ENCODE measurements around the gene UBFD1.
"Not testable (repeated sequence)": the region's sequence is repeated elsewhere in the genome, so short reads cannot be mapped to it uniquely, and the experiment has no call there.

Gene UBFD1

GRCh38 chr16:23556881-23557778, at the start of gene UBFD1, which contains the start of gene EARS2:
Gene UBFD1 (plus strand): TSS chr16:23557727. CDS start chr16:23557743, 16 bp downstream.
Gene EARS2 (minus strand): TSS chr16:23557350. CDS start chr16:23557343, 7 bp downstream.
- Histone ChIP-seq H3K4me1 (ENCODE audit: control insufficient read depth in 5 of 5, insufficient read depth in 5 of 5, low read length in 5 of 5) (peaks cover 8 to 36% (median 25%) of the 10 kb centered on the region in 5 donors), H3K27me3 (ENCODE audit: control insufficient read depth in 5 of 5, insufficient read depth in 4 of 5, low read length in 5 of 5) (peaks cover 0 to 3% (median 0%) of the 10 kb centered on the region in 5 donors), H3K36me3 (ENCODE audit: control insufficient read depth in 5 of 5, insufficient read depth in 5 of 5, low read length in 5 of 5) (peaks cover 15 to 38% (median 30%) of the 10 kb centered on the region in 5 donors)

DNA sequence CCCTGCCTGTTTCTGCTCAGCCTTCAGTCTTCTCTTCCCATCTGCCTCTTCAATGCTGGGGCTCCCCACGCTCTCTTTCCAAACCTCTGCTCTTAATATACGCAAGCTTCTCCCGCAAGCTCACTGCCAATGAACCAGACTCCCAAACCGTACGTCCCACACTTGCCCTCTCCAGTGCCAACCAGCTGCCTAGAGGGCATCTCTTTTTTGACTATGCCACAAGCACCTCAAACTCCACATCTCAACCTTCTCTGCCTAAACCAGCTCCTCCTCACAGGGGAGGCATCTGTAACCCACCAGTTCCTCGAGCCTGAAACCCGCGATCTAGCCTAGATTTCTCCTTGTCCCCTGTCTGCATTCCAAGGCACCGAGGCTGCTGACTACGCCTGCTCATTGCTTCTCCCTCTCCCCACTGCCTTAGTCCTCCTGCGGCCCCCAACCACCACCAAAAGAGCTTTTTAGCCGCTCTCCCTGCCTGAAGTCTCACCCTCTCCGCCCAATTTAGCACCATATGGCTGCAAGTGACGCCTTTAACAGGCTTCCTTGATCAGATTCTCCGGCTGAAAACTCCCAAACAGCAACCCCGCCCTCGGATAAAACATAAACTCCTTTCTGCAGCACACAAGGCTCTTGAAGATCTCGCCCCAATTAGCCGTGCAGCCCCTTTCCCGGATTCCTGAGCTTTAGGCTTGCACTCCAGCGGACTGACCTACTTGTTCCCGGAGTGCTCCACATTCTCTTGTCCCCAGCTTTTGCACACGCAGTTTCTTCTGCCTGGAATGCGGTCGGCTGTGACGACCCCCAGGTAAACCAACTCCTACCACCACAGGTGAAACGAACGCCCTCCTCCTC, 48.7 kb upstream of the UBFD1 start:
- peak overlapping the region; percentile 71 to 85 (median 78) for H3K4me3 ChIP-seq (ENCODE audit: low read depth in 1 of 5, low read length in 5 of 5)
- H3K4me1 ChIP-seq (ENCODE audit: control insufficient read depth in 5 of 5, insufficient read depth in 5 of 5, low read length in 5 of 5): peaks cover 16 to 53% (median 45%) of the 10 kb centered on the region in 5 donors
- H3K9me3 ChIP-seq (ENCODE audit: control insufficient read depth in 5 of 5, low read length in 5 of 5): no peaks in the 10 kb centered on the region
- peak overlapping the region; percentile 70 to 87 (median 79) for H3K9ac ChIP-seq (ENCODE audit: low read length in 5 of 5)
- no peaks in the 10 kb centered on the region for H3K27me3 ChIP-seq (ENCODE audit: control insufficient read depth in 5 of 5, insufficient read depth in 4 of 5, low read length in 5 of 5)
- H3K36me3 ChIP-seq (ENCODE audit: control insufficient read depth in 5 of 5, insufficient read depth in 5 of 5, low read length in 5 of 5): no peaks in the 10 kb centered on the region
- peak overlapping the region; percentile 6 for H3K27ac ChIP-seq (ENCODE audit: low read depth, low read length)

More at GRCh38 chr16:23556881-23557778, at the start of gene UBFD1, which contains the start of gene EARS2:
- H3K27ac ChIP-seq (ENCODE audit: low read depth, low read length): peak within 1 kb of the TSS; percentile 86
- H3K9ac ChIP-seq (ENCODE audit: low read length in 5 of 5): peak within 1 kb of the TSS; percentile 90 to 94 (median 91)
- no peaks in the 10 kb centered on the region for H3K9me3 ChIP-seq (ENCODE audit: control insufficient read depth in 5 of 5, low read length in 5 of 5)
- H3K4me3 ChIP-seq (ENCODE audit: low read depth in 1 of 5, low read length in 5 of 5): peak within 1 kb of the TSS; percentile 77 to 96 (median 89)

DNA sequence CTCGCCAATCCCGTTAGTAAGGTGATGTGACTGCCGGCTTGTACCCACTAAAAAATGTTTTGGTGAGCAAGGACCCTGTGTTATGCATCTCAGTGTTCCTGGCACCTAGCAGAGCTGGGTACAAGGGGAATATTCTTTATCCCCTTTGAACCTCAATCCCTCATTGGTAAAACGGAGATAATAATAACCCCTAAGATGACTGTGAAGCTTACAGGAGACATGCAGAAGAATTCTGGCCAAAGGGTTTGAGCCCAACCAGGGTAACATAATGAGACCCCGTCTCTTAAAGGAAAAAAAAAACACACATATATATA, 48.1 kb upstream of the UBFD1 start:
- H3K4me3 ChIP-seq (ENCODE audit: low read depth in 1 of 5, low read length in 5 of 5): peak overlapping the region; percentile 71 to 85 (median 78)

DNA sequence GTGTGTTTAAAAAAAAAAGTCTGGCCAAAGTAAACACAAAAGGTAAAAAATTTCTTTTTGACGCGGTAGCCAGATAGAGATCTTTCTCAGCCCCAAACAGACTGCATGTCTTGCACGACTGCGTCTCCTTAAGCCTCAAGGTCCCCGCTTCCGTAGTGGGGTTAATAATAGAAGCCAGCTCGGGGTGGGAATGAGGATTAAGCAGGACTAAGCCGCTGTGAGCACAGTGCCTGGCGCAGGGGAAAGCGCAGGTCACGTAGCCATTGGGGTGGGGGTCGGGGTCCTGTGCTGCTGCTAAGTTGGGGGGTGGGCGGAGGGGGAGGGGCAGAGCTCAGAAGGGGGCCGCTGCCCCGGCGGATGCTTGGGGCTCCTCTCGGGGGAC, 47.8 kb upstream of the UBFD1 start:
- Histone ChIP-seq H3K4me3 (ENCODE audit: low read depth in 1 of 5, low read length in 5 of 5) (peak overlapping the region; percentile 71 to 85 (median 78)), H3K9me3 (ENCODE audit: control insufficient read depth in 5 of 5, low read length in 5 of 5) (no peaks in the 10 kb centered on the region), H3K9ac (ENCODE audit: low read length in 5 of 5) (peak overlapping the region; percentile 70 to 87 (median 79)), H3K36me3 (ENCODE audit: control insufficient read depth in 5 of 5, insufficient read depth in 5 of 5, low read length in 5 of 5) (peaks cover 0 to 5% (median 0%) of the 10 kb centered on the region in 5 donors), H3K27me3 (ENCODE audit: control insufficient read depth in 5 of 5, insufficient read depth in 4 of 5, low read length in 5 of 5) (no peaks in the 10 kb centered on the region), H3K4me1 (ENCODE audit: control insufficient read depth in 5 of 5, insufficient read depth in 5 of 5, low read length in 5 of 5) (peaks cover 11 to 44% (median 37%) of the 10 kb centered on the region in 5 donors), H3K27ac (ENCODE audit: low read depth, low read length) (no peak overlapping the region)

More for the DNA sequence above, 48.1 kb upstream of the UBFD1 start:
- Histone ChIP-seq H3K4me1 (ENCODE audit: control insufficient read depth in 5 of 5, insufficient read depth in 5 of 5, low read length in 5 of 5) (peaks cover 13 to 47% (median 40%) of the 10 kb centered on the region in 5 donors), H3K9ac (ENCODE audit: low read length in 5 of 5) (peak overlapping the region; percentile 70 to 87 (median 79)), H3K9me3 (ENCODE audit: control insufficient read depth in 5 of 5, low read length in 5 of 5) (no peaks in the 10 kb centered on the region), H3K27ac (ENCODE audit: low read depth, low read length) (peak overlapping the region; percentile 6), H3K36me3 (ENCODE audit: control insufficient read depth in 5 of 5, insufficient read depth in 5 of 5, low read length in 5 of 5) (peaks cover 0 to 2% (median 0%) of the 10 kb centered on the region in 5 donors), H3K27me3 (ENCODE audit: control insufficient read depth in 5 of 5, insufficient read depth in 4 of 5, low read length in 5 of 5) (no peaks in the 10 kb centered on the region)

DNA sequence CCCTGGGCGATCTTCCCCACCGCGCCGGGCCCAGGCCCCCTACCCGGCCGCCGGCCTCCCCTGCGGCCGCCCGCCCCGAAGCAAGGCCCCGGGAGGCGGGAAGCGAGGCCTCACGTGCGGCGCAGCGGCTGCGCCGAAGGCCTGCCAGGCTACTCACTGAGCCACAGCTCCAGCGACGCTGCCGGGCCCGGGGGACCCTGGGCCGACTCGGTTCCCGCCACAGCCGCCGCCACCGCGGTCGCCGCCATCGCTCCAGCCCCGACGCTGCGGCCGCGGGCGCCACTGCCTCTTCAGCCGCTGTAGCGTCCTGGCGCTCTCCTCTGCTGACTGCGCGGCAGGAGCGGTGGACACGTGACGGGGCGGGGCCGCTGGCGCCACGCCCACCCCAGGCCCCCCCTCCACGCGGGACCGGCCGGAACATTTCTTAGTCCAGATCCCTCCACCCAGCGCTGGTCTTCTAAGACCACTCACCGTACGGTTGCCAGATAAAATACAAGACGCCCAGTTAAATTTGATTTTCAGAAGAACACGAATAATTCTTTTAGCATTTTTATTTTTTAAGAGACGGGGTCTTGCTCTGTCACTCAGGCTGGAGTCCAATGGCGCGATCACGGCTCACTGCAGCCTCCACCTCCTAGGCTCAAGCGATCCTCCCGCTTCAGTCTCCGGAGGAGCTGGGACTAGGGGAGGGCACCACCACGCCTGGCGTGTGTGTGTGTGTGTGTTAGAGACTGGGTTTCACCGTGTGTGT, 47.2 kb upstream of the UBFD1 start, which contains the start of gene GGA2:
Gene GGA2 (minus strand): TSS at position 331 of the 751 bp plus-strand sequence. CDS start 83 bp downstream, at position 248.
- Histone ChIP-seq H3K9me3 (ENCODE audit: control insufficient read depth in 5 of 5, low read length in 5 of 5) (no peaks in the 10 kb centered on the region), H3K4me3 (ENCODE audit: low read depth in 1 of 5, low read length in 5 of 5) (peak within 1 kb of the TSS; percentile 71 to 85 (median 78)), H3K36me3 (ENCODE audit: control insufficient read depth in 5 of 5, insufficient read depth in 5 of 5, low read length in 5 of 5) (peaks cover 0 to 6% (median 0%) of the 10 kb centered on the region in 5 donors), H3K9ac (ENCODE audit: low read length in 5 of 5) (peak within 1 kb of the TSS; percentile 70 to 87 (median 79)), H3K4me1 (ENCODE audit: control insufficient read depth in 5 of 5, insufficient read depth in 5 of 5, low read length in 5 of 5) (peaks cover 7 to 38% (median 31%) of the 10 kb centered on the region in 5 donors), H3K27me3 (ENCODE audit: control insufficient read depth in 5 of 5, insufficient read depth in 4 of 5, low read length in 5 of 5) (no peaks in the 10 kb centered on the region), H3K27ac (ENCODE audit: low read depth, low read length) (peak within 1 kb of the TSS; percentile 6)

DNA sequence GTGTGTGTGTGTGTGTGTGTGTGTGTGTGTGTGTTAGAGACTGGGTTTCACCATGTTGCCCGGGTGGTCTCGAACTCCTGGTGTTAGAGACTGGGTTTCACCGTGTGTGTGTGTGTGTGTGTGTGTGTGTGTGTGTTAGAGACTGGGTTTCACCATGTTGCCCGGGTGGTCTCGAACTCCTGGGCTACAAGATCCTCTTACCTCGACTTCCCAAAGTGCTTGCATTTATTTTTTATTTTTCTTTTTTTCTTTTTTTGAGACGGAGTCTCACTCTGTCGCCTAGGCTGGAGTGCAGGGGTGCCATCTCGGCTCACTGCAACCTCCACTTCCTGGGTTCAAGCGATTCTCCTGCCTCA, 46.6 kb upstream of the UBFD1 start:
- Histone ChIP-seq H3K4me1 (ENCODE audit: control insufficient read depth in 5 of 5, insufficient read depth in 5 of 5, low read length in 5 of 5) (peaks cover 7 to 33% (median 29%) of the 10 kb centered on the region in 5 donors), H3K4me3 (ENCODE audit: low read depth in 1 of 5, low read length in 5 of 5) (peak overlapping the region; percentile 71 to 79 (median 78)), H3K9ac (ENCODE audit: low read length in 5 of 5) (peak overlapping the region in 1 of 5 donors; percentile 71)
- not testable (repeated sequence) for H3K9me3 ChIP-seq (ENCODE audit: control insufficient read depth in 5 of 5, low read length in 5 of 5); H3K27me3 ChIP-seq (ENCODE audit: control insufficient read depth in 5 of 5, insufficient read depth in 4 of 5, low read length in 5 of 5); H3K27ac ChIP-seq (ENCODE audit: low read depth, low read length); H3K36me3 ChIP-seq (ENCODE audit: control insufficient read depth in 5 of 5, insufficient read depth in 5 of 5, low read length in 5 of 5)

- H3K4me1 ChIP-seq (ENCODE audit: control insufficient read depth in 5 of 5, insufficient read depth in 5 of 5, low read length in 5 of 5): peaks cover 7 to 27% (median 25%) of the 10 kb centered on the region in 5 donors
- no peaks in the 10 kb centered on the region for H3K27me3 ChIP-seq (ENCODE audit: control insufficient read depth in 5 of 5, insufficient read depth in 4 of 5, low read length in 5 of 5)
- H3K36me3 ChIP-seq (ENCODE audit: control insufficient read depth in 5 of 5, insufficient read depth in 5 of 5, low read length in 5 of 5): peaks cover 0 to 6% (median 0%) of the 10 kb centered on the region in 5 donors
- no peaks in the 10 kb centered on the region for H3K9me3 ChIP-seq (ENCODE audit: control insufficient read depth in 5 of 5, low read length in 5 of 5)
- no peak overlapping the region for H3K4me3 ChIP-seq (ENCODE audit: low read depth in 1 of 5, low read length in 5 of 5)
- no peak overlapping the region for H3K9ac ChIP-seq (ENCODE audit: low read length in 5 of 5)
- H3K27ac ChIP-seq (ENCODE audit: low read depth, low read length): no peak overlapping the region
These were observed 45.8 kb upstream of the UBFD1 start for GRCh38 chr16:23511731-23512130.

- Histone ChIP-seq H3K4me1 (ENCODE audit: control insufficient read depth in 5 of 5, insufficient read depth in 5 of 5, low read length in 5 of 5) (peaks cover 7 to 25% (median 24%) of the 10 kb centered on the region in 5 donors), H3K27ac (ENCODE audit: low read depth, low read length) (no peak overlapping the region), H3K36me3 (ENCODE audit: control insufficient read depth in 5 of 5, insufficient read depth in 5 of 5, low read length in 5 of 5) (peaks cover 0 to 6% (median 0%) of the 10 kb centered on the region in 5 donors), H3K9me3 (ENCODE audit: control insufficient read depth in 5 of 5, low read length in 5 of 5) (no peaks in the 10 kb centered on the region), H3K9ac (ENCODE audit: low read length in 5 of 5) (no peak overlapping the region), H3K27me3 (ENCODE audit: control insufficient read depth in 5 of 5, insufficient read depth in 4 of 5, low read length in 5 of 5) (no peaks in the 10 kb centered on the region), H3K4me3 (ENCODE audit: low read depth in 1 of 5, low read length in 5 of 5) (no peak overlapping the region)
These were observed 45.3 kb upstream of the UBFD1 start for GRCh38 chr16:23512168-23512695.
